GM21737 (cell line): ENCODE measurements around the gene ZFP92.

Experiments
- ATAC-seq: cut with Tn5 transposase; IDR thresholded peaks from one replicate; pipeline ENCODE4 v1.9.1; 2021; ENCODE audit warnings: mild to moderate bottlenecking, moderate library complexity; ENCODE audit not compliant: unreplicated experiment

Gene ZFP92

DNA sequence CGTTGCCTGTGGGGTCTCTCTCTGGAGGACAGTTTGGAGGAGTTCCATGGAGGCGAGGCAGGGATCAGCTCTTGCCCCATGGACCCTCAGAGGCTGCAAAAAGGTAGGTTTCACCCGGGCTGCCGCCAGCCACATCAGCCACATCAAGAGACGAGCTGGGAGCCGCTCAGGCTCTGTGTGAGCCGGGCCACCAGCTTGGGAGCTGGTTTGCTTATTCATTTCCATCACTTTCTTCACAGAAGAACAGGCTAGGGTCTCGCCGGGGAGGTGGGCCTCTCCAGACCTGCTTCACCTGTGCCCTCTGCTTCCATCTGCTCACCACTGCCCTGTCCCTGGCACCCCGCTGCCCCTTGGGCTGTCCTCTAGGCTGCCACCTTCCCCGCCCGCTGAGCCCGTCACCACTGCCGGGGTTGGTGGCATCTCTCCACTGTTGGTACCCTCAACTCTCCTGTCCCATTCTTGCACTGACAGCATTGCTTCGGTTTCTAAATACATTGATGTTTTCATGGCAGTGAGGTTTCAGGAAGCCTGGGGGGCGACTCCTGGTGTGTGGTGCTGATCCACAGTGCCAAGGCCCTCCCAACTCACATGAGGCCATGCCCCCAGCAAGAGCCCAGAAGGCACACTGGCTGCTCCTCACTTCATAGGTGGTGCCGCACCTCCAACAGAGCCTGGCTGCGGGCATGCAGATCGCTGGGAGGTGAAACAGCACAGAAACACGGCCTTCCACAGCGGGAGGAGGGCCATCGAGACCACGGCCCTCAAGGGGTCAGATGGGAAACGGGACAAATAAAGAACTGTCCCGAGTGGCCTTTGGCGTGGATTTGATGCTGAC, 39.1 kb downstream of the ZFP92 start:
- no peak for ATAC-seq

DNA sequence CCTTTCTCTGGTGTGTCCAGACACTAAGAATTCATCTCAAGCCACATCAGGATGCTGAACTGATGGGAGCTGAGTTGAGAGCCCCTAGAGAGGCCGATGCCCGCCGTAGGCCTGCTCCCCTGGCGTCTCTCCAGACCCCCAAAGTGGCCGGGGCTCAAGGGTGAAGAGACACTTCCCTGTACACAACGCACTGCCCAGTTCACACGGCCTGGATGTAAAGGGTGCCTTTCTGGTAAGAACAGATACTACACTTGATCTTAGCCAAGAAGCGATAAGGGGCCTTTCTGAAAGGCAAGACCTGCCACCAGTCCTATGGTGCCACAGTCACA, 39.6 kb downstream of the ZFP92 start:
- ATAC-seq = no peak

- no peak for ATAC-seq
Observed at GRCh38 chrX:153454901-153455550, 43.8 kb downstream of the ZFP92 start.

DNA sequence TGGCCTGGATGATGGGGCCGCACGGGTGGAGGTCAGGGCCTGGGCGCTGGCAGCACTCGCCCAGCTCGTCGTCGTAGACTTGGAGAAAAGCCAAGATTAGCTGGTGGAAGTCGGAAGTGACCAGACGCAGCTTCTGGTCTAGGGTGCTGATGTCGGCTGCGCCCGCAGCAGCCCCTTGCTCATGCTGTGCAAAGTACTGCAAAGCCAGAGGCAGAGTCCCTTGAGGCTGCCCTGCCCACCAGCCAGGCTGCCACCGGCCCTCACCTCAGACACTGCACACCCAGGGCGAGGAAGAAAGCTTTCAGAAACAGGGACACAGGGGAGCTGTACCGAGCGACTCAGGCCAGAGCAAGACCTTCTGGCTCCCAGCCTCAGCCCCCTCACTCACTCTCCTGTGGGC, 44.3 kb downstream of the ZFP92 start:
- ATAC-seq = no peak

GRCh38 chrX:153456161-153456560, 44.9 kb downstream of the ZFP92 start:
- ATAC-seq = no peak

DNA sequence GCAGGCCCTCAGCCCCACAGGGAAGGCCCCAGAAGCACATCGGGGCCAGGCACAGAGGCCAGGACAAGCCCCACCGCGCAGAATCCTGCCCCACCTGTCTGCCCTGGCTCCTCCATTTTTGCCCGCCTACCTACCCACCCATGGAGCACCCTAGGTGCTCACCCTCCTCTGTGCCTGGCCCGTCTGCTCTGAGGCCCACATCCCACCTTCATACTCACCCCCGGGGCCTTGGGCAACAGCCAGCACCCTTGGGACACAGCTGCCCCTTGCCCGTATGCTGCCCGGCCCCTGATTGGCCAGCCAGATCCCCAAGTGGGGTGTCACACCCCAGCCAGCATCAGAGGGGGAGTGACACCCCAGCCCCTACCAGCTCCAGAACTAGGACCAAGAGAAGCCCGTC, 45.4 kb downstream of the ZFP92 start:
- no peak for ATAC-seq

DNA sequence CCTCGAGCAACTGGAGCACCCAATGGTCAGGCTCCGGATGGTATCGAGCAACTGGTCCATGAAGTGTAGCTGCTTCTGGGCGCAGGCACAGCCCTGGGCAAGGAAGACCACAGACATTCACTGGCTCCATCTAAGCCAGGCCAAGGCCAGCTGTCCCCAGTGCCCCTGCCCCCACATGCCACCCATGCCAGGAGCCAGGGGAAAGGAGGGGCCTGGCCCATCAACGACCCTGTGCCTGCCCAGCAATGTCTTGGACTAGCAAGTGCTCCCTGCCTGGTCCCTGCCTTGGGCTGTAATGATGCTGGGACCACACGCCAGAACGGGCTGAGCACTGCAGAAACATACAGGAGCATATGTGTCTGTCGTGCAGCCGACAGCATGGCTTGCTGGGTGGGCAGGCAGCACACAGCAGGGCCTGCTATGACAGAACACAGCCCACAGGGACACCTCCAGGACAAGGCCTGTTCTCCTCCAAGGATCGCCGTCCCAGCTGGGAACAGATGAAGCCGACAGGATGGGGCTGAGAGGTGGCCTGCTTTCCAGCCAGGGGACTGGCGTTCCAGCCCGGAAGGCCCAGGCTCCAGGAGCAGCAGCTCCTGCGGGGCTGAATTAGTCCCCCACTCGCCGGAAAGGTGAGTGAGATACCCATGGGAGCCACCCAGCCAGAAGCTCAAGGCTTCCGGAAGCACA, 46.0 kb downstream of the ZFP92 start:
- ATAC-seq = no peak

DNA sequence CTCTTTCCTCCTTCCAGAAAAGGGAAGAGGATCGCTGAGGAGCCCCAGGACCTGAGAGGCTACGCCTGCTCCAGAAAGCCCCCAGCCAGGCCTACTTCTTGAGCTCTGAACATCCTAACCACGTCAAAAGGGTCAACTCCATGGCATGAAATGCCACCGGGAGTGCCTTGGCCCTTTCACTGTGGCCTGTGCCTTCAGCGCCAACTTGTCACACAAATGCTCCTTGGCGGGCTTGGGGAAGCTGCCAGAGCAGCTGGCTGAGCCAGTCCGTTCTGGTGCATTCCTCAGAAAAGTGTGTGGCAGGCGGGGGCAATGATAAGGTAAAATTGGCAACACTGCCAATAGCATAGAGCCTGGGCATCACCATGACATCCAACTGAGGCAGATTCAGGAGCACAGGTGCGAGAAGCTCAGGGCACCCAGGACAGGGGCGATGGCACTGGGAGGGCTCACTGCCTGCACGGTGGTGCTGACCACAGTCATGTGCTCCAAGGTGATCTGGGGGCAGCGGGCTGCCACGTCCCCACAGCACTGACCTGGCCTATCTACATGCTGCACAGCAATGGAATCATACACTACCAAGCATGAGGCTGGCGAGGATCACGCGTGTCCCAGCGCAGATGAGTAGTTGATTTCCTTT, 46.7 kb downstream of the ZFP92 start:
- no peak for ATAC-seq

DNA sequence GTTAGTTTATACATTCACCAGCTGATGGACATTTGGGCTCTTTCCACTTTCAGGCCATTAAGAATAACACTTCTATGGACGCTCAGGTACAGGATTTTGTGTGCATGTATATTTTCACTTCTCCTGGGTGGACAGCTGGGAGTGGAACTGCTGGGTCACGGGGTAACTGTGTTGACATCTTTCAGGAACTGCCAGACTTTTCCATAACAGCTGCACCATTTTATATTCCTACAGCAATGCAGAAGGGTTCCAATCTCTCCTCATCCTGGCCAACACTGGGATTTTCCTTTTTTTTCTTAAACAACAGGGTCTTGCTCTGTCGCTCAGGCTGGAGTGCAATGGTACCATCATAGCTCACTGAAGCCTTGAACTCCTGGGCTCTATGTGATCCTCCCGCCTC, 47.2 kb downstream of the ZFP92 start:
- no peak for ATAC-seq

DNA sequence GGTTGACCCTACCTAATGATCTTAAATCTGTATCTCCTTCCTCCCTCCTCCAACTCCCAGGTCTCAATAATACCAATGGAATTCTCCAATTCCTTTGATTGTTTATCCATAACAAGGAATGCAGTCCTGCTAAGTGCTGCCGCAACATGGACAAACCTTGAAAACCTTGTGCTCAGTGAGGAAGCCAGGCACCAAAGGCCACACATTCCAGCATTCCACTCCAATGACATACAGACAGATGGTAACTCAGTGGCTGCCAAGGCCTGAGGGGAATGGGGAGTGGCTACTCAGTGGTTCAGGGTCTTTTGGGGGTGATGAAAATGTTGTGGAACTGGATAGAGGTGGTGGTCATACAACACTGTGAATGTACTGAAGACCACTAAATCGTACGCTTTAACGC, 48.7 kb downstream of the ZFP92 start:
- no peak for ATAC-seq

DNA sequence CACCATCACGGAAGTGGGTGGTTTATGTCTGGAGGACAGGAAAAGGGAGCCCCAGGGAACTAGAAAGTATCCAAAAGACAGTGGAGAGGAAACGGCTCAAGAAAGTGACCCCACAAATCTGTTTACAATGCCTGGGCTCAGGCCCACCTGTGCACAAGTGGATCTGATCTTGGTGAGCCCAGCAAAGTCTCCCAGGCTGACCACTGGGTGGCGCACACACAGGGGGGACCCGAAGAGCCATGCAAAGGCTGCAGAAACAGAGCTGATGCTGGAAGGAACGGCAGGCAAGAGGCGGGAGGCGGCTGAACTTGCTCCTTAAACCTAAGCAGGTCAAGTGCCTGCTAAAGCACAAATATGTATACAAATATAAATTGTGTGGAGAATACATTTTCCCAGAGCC, 49.6 kb downstream of the ZFP92 start:
- ATAC-seq = no peak
